GM18909 (cell line): Measurements from ENCODE around the gene UCP3.

Experiments
- ATAC-seq: cut with Tn5 transposase; IDR thresholded peaks from one replicate; pipeline ENCODE4 v1.9.1; 2021; ENCODE audit warnings: mild to moderate bottlenecking; ENCODE audit not compliant: unreplicated experiment, poor library complexity

UCP3 gene

GRCh38 chr11:74008373-74009229 is at the start of gene UCP3:
Gene UCP3 (minus strand): TSS chr11:74009085. CDS start chr11:74007042, 2,043 bp downstream.
- ATAC-seq, result no peak

GRCh38 chr11:74057249-74058151 is 48.6 kb upstream of the UCP3 start:
- ATAC-seq, result no peak

GRCh38 chr11:74055938-74056337 is 47.1 kb upstream of the UCP3 start:
- ATAC-seq, result no peak

- no peak for ATAC-seq
Measured at GRCh38 chr11:74050465-74050864, 41.6 kb upstream of the UCP3 start.

GRCh38 chr11:74048993-74049392 is 40.1 kb upstream of the UCP3 start:
- ATAC-seq, result no peak

- no peak for ATAC-seq
Measured at GRCh38 chr11:74044538-74044937, 35.7 kb upstream of the UCP3 start.

- ATAC-seq, result no peak
Measured at GRCh38 chr11:74043450-74043849, 34.6 kb upstream of the UCP3 start.

- no peak for ATAC-seq
Measured at GRCh38 chr11:74037309-74037708, 28.4 kb upstream of the UCP3 start.

GRCh38 chr11:74035264-74035663 is 26.4 kb upstream of the UCP3 start:
- ATAC-seq, result no peak

- no peak for ATAC-seq
Measured at GRCh38 chr11:74033046-74033445, 24.2 kb upstream of the UCP3 start.

GRCh38 chr11:74030723-74031676 is 22.1 kb upstream of the UCP3 start:
- ATAC-seq, result no peak

GRCh38 chr11:74025467-74026166 is 16.7 kb upstream of the UCP3 start:
- no peak for ATAC-seq

GRCh38 chr11:74024261-74025029 is 15.6 kb upstream of the UCP3 start:
- no peak for ATAC-seq

- no peak for ATAC-seq
Measured at GRCh38 chr11:74023276-74023675, 14.4 kb upstream of the UCP3 start.

- ATAC-seq, result no peak
Measured at GRCh38 chr11:74022546-74022945, 13.7 kb upstream of the UCP3 start.

GRCh38 chr11:74021998-74022397 is 13.1 kb upstream of the UCP3 start:
- no peak for ATAC-seq

- ATAC-seq, result no peak
Measured at GRCh38 chr11:74020539-74020938, 11.7 kb upstream of the UCP3 start.

- no peak for ATAC-seq
Measured at GRCh38 chr11:74019860-74020259, 11.0 kb upstream of the UCP3 start.
